GM18907 (cell line): ENCODE data around the gene IGSF21.

Source experiments
- ATAC-seq: cut with Tn5 transposase; IDR thresholded peaks from one replicate; pipeline ENCODE4 v1.9.1; 2021; ENCODE audit warnings: mild to moderate bottlenecking, moderate library complexity; ENCODE audit not compliant: unreplicated experiment

Gene IGSF21

GRCh38 chr1:18322368-18323032 lies 214.9 kb downstream of the IGSF21 start:
- no peak for ATAC-seq

- no peak for ATAC-seq
Measured at GRCh38 chr1:18323259-18323658, 215.7 kb downstream of the IGSF21 start.

GRCh38 chr1:18324246-18324645 lies 216.6 kb downstream of the IGSF21 start:
- no peak for ATAC-seq

- ATAC-seq, result no peak
Measured at GRCh38 chr1:18325136-18325535, 217.5 kb downstream of the IGSF21 start.

- ATAC-seq, result no peak
Measured at GRCh38 chr1:18326211-18326897, 218.8 kb downstream of the IGSF21 start.

GRCh38 chr1:18327650-18328049 lies 220.1 kb downstream of the IGSF21 start:
- ATAC-seq, result no peak

- no peak for ATAC-seq
Measured at GRCh38 chr1:18328803-18329202, 221.2 kb downstream of the IGSF21 start.

GRCh38 chr1:18329469-18330253 lies 222.1 kb downstream of the IGSF21 start:
- ATAC-seq, result no peak

- ATAC-seq, result no peak
Measured at GRCh38 chr1:18332576-18332975, 225.0 kb downstream of the IGSF21 start.

GRCh38 chr1:18333220-18333619 lies 225.6 kb downstream of the IGSF21 start:
- no peak for ATAC-seq

- no peak for ATAC-seq
Measured at GRCh38 chr1:18336801-18337200, 229.2 kb downstream of the IGSF21 start.

GRCh38 chr1:18337757-18338156 lies 230.2 kb downstream of the IGSF21 start:
- ATAC-seq, result no peak

GRCh38 chr1:18339161-18339560 lies 231.6 kb downstream of the IGSF21 start:
- no peak for ATAC-seq

GRCh38 chr1:18340158-18340764 lies 232.7 kb downstream of the IGSF21 start:
- ATAC-seq, result no peak

- ATAC-seq, result no peak
Measured at GRCh38 chr1:18340787-18341186, 233.2 kb downstream of the IGSF21 start.

- ATAC-seq, result no peak
Measured at GRCh38 chr1:18341291-18342069, 233.9 kb downstream of the IGSF21 start.

- no peak for ATAC-seq
Measured at GRCh38 chr1:18342744-18343143, 235.1 kb downstream of the IGSF21 start.

GRCh38 chr1:18343581-18343980 lies 236.0 kb downstream of the IGSF21 start:
- ATAC-seq, result no peak

- no peak for ATAC-seq
Measured at GRCh38 chr1:18344755-18345154, 237.2 kb downstream of the IGSF21 start.

GRCh38 chr1:18347559-18347958 lies 240.0 kb downstream of the IGSF21 start:
- ATAC-seq, result no peak

- ATAC-seq, result no peak
Measured at GRCh38 chr1:18348354-18348753, 240.8 kb downstream of the IGSF21 start.
